GM18526 (cell line): ENCODE measurements around the gene DAB1.

Experiments used
- POLR2A ChIP-seq: IDR thresholded peaks from 3 replicates; pipeline ENCODE4 v1.6.1; 2011; ENCODE audit not compliant: insufficient read length; ENCODE audit errors: extremely low read depth

DAB1 gene

GRCh38 chr1:57381871-57382270 lies 42.0 kb downstream of the DAB1 start:
- TF ChIP-seq POLR2A: no peak

- no peak for TF ChIP-seq POLR2A
Observed at GRCh38 chr1:57381426-57381825, 42.4 kb downstream of the DAB1 start.

GRCh38 chr1:57380923-57381322 lies 42.9 kb downstream of the DAB1 start:
- no peak for TF ChIP-seq POLR2A

- TF ChIP-seq POLR2A: no peak
Observed at GRCh38 chr1:57378534-57378933, 45.3 kb downstream of the DAB1 start.

GRCh38 chr1:57377339-57378139 lies 46.3 kb downstream of the DAB1 start:
- no peak for TF ChIP-seq POLR2A

- no peak for TF ChIP-seq POLR2A
Observed at GRCh38 chr1:57376041-57376440, 47.8 kb downstream of the DAB1 start.

GRCh38 chr1:57369889-57370288 lies 54.0 kb downstream of the DAB1 start:
- TF ChIP-seq POLR2A: no peak

GRCh38 chr1:57367945-57368344 lies 55.9 kb downstream of the DAB1 start:
- TF ChIP-seq POLR2A: no peak

- no peak for TF ChIP-seq POLR2A
Observed at GRCh38 chr1:57363643-57364042, 60.2 kb downstream of the DAB1 start.

GRCh38 chr1:57363165-57363564 lies 60.7 kb downstream of the DAB1 start:
- TF ChIP-seq POLR2A: no peak

- no peak for TF ChIP-seq POLR2A
Observed at GRCh38 chr1:57362480-57362879, 61.4 kb downstream of the DAB1 start.

- no peak for TF ChIP-seq POLR2A
Observed at GRCh38 chr1:57361516-57361915, 62.3 kb downstream of the DAB1 start.

- no peak for TF ChIP-seq POLR2A
Observed at GRCh38 chr1:57360846-57361407, 62.9 kb downstream of the DAB1 start.

- TF ChIP-seq POLR2A: no peak
Observed at GRCh38 chr1:57357462-57357861, 66.4 kb downstream of the DAB1 start.

GRCh38 chr1:57353654-57354053 lies 70.2 kb downstream of the DAB1 start:
- TF ChIP-seq POLR2A: no peak

GRCh38 chr1:57350610-57351009 lies 73.2 kb downstream of the DAB1 start:
- no peak for TF ChIP-seq POLR2A

- no peak for TF ChIP-seq POLR2A
Observed at GRCh38 chr1:57348921-57349320, 74.9 kb downstream of the DAB1 start.
